Measurements from ENCODE around the gene ASAP2. TPM values are rescaled to one million over a fixed set of nuclear protein-coding genes. Genes with fewer than 3 reads are reported as not detected.

The ASAP2 gene
- total RNA-seq, 4 donors from 2014 or later, result 33.2 to 62.1 (median 54.5) TPM

DNA sequence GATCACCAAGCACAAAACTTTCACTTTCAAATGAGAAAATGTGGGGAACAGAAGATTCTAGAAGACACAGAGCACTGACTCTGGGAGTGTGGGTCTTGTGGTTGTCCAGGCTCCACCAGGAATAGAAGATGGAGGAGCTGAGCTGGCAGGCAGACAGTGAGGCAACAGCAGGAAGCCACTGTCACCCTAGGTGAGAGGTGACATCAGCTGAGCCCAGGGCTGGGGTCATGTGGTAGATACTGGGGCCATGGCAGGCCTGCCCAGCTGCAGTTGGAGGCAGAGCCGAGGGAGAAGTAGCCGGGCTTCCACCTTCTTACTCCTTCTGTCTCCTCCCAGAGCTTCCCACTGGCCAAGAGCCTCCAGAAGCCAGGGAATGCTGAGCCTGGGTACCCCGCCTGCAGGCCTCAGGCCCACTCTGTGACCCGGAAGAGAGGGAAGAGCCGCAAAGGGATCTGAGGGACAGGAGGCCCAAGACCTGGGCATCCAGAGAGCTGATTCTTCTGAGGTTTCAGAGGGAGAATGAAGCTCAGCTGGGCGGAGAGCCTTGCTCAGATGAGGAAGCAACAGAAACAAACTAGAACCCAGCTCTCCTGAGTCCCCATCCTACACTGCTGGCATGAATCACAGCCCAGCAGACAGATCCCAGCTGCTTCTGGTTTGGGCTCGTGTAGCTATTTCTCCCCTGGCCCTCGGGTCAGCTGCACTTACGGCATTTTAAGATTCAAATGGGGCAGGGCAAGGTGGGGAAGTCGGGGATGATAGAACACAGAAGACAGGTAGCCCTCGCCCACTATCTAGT, 39.8 kb upstream of the ASAP2 start:
- H3K4me1 ChIP-seq, result peaks cover 0 to 20% (median 4%) of the 10 kb centered on the region in 4 donors
- 40 to 73% methylated on average over 1 to 11 of the region's 11 CpGs for WGBS, 2 donors (ENCODE audit: low coverage in 1 of 2)
- in situ Hi-C loops (cut with MboI; ENCODE audit: low pct_ligation_motif_present in 1 of 4, low pct_unique_long_range_greater_than_20kb in 1 of 4, low sequenced_read_pairs in 3 of 4), result loop anchor here in 1 of 4 donors (25.0 kb wide), 1 partner anchor 171 kb away; no protein-coding TSS in a partner anchor

DNA sequence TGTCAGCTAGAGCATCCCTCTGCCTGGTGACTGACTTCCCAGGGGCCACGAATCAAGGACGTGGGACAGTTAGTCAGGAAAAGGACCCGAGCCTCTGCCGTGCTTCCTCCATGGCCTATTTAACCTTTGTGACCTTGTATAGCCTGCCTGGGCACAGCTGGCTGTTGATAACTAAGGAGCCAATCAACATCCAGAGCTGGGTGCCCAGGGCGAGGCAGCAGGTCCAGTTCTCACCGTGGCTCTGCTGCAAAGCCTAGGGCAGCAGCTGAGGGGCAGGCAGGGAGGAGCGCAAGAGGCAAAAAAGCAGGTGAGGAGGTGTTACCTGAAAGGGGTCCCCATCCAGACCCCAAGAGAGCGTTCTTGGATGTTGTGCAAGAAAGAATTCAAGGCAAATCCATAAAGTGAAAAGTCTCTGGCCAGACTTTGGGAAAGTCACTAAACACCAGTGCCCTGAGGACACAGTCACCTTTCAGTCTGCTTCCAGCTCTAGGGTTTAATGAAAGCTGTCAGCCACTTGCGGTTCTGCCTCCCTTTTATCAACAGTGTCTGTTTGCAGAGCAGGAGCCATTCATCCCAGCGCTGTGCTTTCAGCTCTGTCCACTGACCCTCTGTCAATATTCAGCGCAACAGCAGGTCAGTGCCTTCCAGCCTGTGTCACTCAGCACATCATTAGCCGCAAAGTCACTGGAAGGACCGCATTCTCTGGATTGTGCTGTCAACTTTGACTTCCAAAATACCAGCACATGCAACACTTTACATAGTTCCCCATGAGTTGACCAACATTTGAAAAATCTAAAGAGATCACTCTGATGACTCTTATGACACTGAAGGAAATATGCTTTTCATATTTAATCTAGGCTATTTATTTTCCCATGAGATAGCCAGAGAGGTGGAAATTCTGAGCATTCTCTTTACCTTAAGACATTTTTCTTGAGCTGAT, 38.6 kb upstream of the ASAP2 start:
- in situ Hi-C loops (cut with MboI; ENCODE audit: low pct_ligation_motif_present in 1 of 4, low pct_unique_long_range_greater_than_20kb in 1 of 4, low sequenced_read_pairs in 3 of 4), result loop anchor here in 1 of 4 donors (25.0 kb wide), 1 partner anchor 169 kb away; no protein-coding TSS in a partner anchor
- H3K27me3 ChIP-seq, result no peaks in the 10 kb centered on the region
- intact Hi-C loops (cut with DNase I; ENCODE audit: low total_unique reads), result no loop called here
- whole genome bisulfite sequencing, 2 donors (ENCODE audit: low coverage in 1 of 2), result 86 to 100% methylated on average over 1 to 13 of the region's 13 CpGs
- no peak for DNase-seq
- no peak overlapping the region for H3K27ac ChIP-seq
- H3K4me3 ChIP-seq, result no peak overlapping the region
- TF ChIP-seq POLR2AphosphoS5 (IDR thresholded peaks at IDR 0.05) (no peak), EP300 (IDR thresholded peaks at IDR 0.05; ENCODE audit: low read depth) (no peak), POLR2A (IDR thresholded peaks at IDR 0.05) (no peak)
- TF ChIP-seq, protein P1, sequence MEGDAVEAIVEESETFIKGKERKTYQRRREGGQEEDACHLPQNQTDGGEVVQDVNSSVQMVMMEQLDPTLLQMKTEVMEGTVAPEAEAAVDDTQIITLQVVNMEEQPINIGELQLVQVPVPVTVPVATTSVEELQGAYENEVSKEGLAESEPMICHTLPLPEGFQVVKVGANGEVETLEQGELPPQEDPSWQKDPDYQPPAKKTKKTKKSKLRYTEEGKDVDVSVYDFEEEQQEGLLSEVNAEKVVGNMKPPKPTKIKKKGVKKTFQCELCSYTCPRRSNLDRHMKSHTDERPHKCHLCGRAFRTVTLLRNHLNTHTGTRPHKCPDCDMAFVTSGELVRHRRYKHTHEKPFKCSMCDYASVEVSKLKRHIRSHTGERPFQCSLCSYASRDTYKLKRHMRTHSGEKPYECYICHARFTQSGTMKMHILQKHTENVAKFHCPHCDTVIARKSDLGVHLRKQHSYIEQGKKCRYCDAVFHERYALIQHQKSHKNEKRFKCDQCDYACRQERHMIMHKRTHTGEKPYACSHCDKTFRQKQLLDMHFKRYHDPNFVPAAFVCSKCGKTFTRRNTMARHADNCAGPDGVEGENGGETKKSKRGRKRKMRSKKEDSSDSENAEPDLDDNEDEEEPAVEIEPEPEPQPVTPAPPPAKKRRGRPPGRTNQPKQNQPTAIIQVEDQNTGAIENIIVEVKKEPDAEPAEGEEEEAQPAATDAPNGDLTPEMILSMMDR (IDR thresholded peaks at IDR 0.05), result no peak
- no peaks in the 10 kb centered on the region for H3K9me3 ChIP-seq
- H3K36me3 ChIP-seq, result no peaks in the 10 kb centered on the region
- peaks cover 0 to 20% (median 4%) of the 10 kb centered on the region in 4 donors for H3K4me1 ChIP-seq

More for the DNA sequence above, 39.8 kb upstream of the ASAP2 start:
- H3K4me3 ChIP-seq, result no peak overlapping the region
- H3K27me3 ChIP-seq, result no peaks in the 10 kb centered on the region
- DNase-seq, result no peak
- intact Hi-C loops (cut with DNase I; ENCODE audit: low total_unique reads), result no loop called here
- no peaks in the 10 kb centered on the region for H3K36me3 ChIP-seq
- no peaks in the 10 kb centered on the region for H3K9me3 ChIP-seq
- peak overlapping the region in 1 of 4 donors; percentile 13 for H3K27ac ChIP-seq
- TF ChIP-seq EP300 (IDR thresholded peaks at IDR 0.05; ENCODE audit: low read depth) (no peak), POLR2A (IDR thresholded peaks at IDR 0.05) (no peak), POLR2AphosphoS5 (IDR thresholded peaks at IDR 0.05) (no peak)
- TF ChIP-seq, protein P1 (IDR thresholded peaks at IDR 0.05), result no peak

DNA sequence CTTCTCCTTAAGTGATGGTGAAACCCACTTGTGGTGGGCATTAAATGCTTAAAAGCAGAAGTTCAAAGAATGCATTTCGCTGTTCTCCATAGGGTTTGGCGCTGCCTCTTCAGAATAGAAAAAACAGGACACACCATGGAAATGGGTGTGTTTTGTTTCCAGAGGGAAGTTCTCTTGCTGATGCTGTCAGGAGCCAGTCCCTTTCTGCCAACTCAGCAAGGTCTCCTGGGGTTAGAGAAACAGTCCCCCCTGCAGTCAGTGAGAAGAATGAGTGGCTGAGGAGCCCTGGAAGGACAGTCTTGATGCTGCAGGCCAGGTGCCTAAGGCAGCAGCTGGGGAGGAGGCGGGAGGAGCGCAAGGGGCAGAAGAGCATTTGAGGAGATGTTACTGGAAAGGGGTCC, 37.8 kb upstream of the ASAP2 start:
- H3K4me1 ChIP-seq, result peaks cover 0 to 20% (median 4%) of the 10 kb centered on the region in 4 donors
- no peaks in the 10 kb centered on the region for H3K9me3 ChIP-seq
- no peak overlapping the region for H3K27ac ChIP-seq
- H3K27me3 ChIP-seq, result no peaks in the 10 kb centered on the region
- DNase-seq, result no peak
- no peak overlapping the region for H3K4me3 ChIP-seq
- 99 to 100% methylated on average over 2 to 4 of the region's 4 CpGs for WGBS, 2 donors (ENCODE audit: low coverage in 1 of 2)
- in situ Hi-C loops (cut with MboI; ENCODE audit: low pct_ligation_motif_present in 1 of 4, low pct_unique_long_range_greater_than_20kb in 1 of 4, low sequenced_read_pairs in 3 of 4) (loop anchor here in 1 of 4 donors (25.0 kb wide), 1 partner anchor 168 kb away; no protein-coding TSS in a partner anchor), intact Hi-C loops (cut with DNase I; ENCODE audit: low total_unique reads) (no loop called here)
- no peak for TF ChIP-seq POLR2A (IDR thresholded peaks at IDR 0.05)
- no peak for TF ChIP-seq EP300 (IDR thresholded peaks at IDR 0.05; ENCODE audit: low read depth)
- no peak for TF ChIP-seq POLR2AphosphoS5 (IDR thresholded peaks at IDR 0.05)
- TF ChIP-seq, protein P1 (IDR thresholded peaks at IDR 0.05), result no peak
- H3K36me3 ChIP-seq, result no peaks in the 10 kb centered on the region

Measured in transverse colon (tissue), 4 donors.